Left ventricle myocardium inferior (tissue), 1 donor: ENCODE data around the gene ERMP1. TPM values are rescaled to one million over a fixed set of nuclear protein-coding genes. Genes with fewer than 3 reads are reported as not detected.

Source experiments
- DNase-seq: peaks from one replicate; pipeline ENCODE4 v3.0.0-alpha.2; 2020
- H3K27ac ChIP-seq: fragments of 200-600 bp; replicated peaks from 2 replicates; pipeline ENCODE4 v1.8.0; 2021
- H3K27me3 ChIP-seq: fragments of 200-600 bp; 2 replicates; pipeline ENCODE4 v1.8.0; 2021; ENCODE audit warnings: low read depth
- H3K36me3 ChIP-seq: fragments of 200-600 bp; 2 replicates; pipeline ENCODE4 v1.8.0; 2021
- H3K4me1 ChIP-seq: fragments of 200-600 bp; 2 replicates; pipeline ENCODE4 v1.8.0; 2021
- H3K4me3 ChIP-seq: fragments of 200-600 bp; 2 replicates; pipeline ENCODE4 v1.8.0; 2021; ENCODE audit warnings: mild to moderate bottlenecking, moderate library complexity
- H3K9me3 ChIP-seq: fragments of 200-600 bp; replicated peaks from 2 replicates; pipeline ENCODE4 v1.8.0; 2021
- CTCF ChIP-seq: fragments of 200-600 bp; IDR thresholded peaks from 2 replicates; pipeline ENCODE4 v1.8.0; 2021; ENCODE audit warnings: antibody characterized with exemption, mild to moderate bottlenecking, borderline replicate concordance
- intact Hi-C: fragments of 100-400 bp; cut with micrococcal nuclease; formaldehyde crosslinking; loops from one replicate; pipeline ENCODE4 v1.11.0; 2022
- total RNA-seq: library from RNA; stranded (reverse); fragmentation: NEBNext Ultra II Directional; extraction: Animal tissue kit (Norgen Biotek cat#: 25700); gene quantifications from one replicate; pipeline ENCODE4 v1.2.1, GENCODE V29; 2021
- donor health status: DM: no; HTN: yes; CAD: no; lungs with severe emphysema.

Gene ERMP1
- total RNA-seq, 1 donor from 2014 or later, result 23.9 TPM

GRCh38 chr9:5736563-5737346, 96.2 kb downstream of the ERMP1 start:
- Histone ChIP-seq H3K4me1 (peaks cover 5% of the 10 kb centered on the region), H3K27me3 (no peaks in the 10 kb centered on the region), H3K9me3 (no peaks in the 10 kb centered on the region), H3K4me3 (no peak overlapping the region), H3K27ac (no peak overlapping the region), H3K36me3 (peaks cover 71% of the 10 kb centered on the region)
- DNase-seq, result no peak
- TF ChIP-seq CTCF, result no peak
- intact Hi-C loops, result no loop called here

- intact Hi-C loops, result no loop called here
- no peak overlapping the region for H3K4me3 ChIP-seq
- no peaks in the 10 kb centered on the region for H3K27me3 ChIP-seq
- H3K27ac ChIP-seq, result no peak overlapping the region
- DNase-seq, result no peak
- no peak for TF ChIP-seq CTCF
- peaks cover 63% of the 10 kb centered on the region for H3K36me3 ChIP-seq
- H3K9me3 ChIP-seq, result no peaks in the 10 kb centered on the region
- peaks cover 5% of the 10 kb centered on the region for H3K4me1 ChIP-seq
Observed at GRCh38 chr9:5735072-5735471, 97.8 kb downstream of the ERMP1 start.

Other genes with a start within 250 kb of the ERMP1 start
- gene RIC1, start 204.0 kb downstream of the ERMP1 start, total RNA-seq, result 7.1 TPM
- gene MLANA, start 57.8 kb upstream of the ERMP1 start, total RNA-seq, result not detected
- gene RANBP6, start 182.5 kb upstream of the ERMP1 start, total RNA-seq, result 23.4 TPM